Skeletal muscle tissue (tissue), 4 donors: ENCODE data around the gene SZRD1. TPM values are rescaled to one million over a fixed set of nuclear protein-coding genes. Genes with fewer than 3 reads are reported as not detected.
A peak's percentile ranks its signal among the peaks of the same experiment; 100 is the strongest.

Source experiments
- H3K27ac ChIP-seq: one replicate; pipeline ENCODE4 v1.7.0; 2013; ENCODE audit warnings: mild to moderate bottlenecking, low read depth, low read length, inconsistent platforms
- H3K27me3 ChIP-seq, 3 donors: one replicate each; pipeline ENCODE4 v1.7.0; 2013; ENCODE audit warnings: low read length in 3 of 3; ENCODE audit not compliant: control insufficient read depth in 3 of 3, insufficient read depth in 3 of 3
- H3K36me3 ChIP-seq, 3 donors: one replicate each; pipeline ENCODE4 v1.7.0; 2013; ENCODE audit warnings: low read length in 3 of 3; ENCODE audit not compliant: control insufficient read depth in 3 of 3, insufficient read depth in 3 of 3
- H3K4me1 ChIP-seq, 3 donors: one replicate each; pipeline ENCODE4 v1.7.0; 2013; ENCODE audit warnings: low read length in 3 of 3, mild to moderate bottlenecking in 3 of 3; ENCODE audit not compliant: control insufficient read depth in 3 of 3, insufficient read depth in 3 of 3
- H3K4me3 ChIP-seq, 3 donors: one replicate each; pipeline ENCODE4 v1.7.0; 2013; ENCODE audit warnings: low read length in 3 of 3
- H3K9ac ChIP-seq, 3 donors: one replicate each; pipeline ENCODE4 v1.7.0; 2013; ENCODE audit warnings: low read length in 3 of 3, mild to moderate bottlenecking in 3 of 3, moderate library complexity in 2 of 3, low read depth in 1 of 3
- H3K9me3 ChIP-seq, 3 donors: one replicate each; pipeline ENCODE4 v1.7.0; 2013; ENCODE audit warnings: low read length in 3 of 3; ENCODE audit not compliant: control insufficient read depth in 3 of 3
- total RNA-seq: library from RNA; depleted of rRNA; stranded (reverse); fragments of >200 nt; gene quantifications from one replicate; pipeline ENCODE4 v1.2.3, GENCODE V29; 2014
- donor health status: Osteomylitis.

Gene SZRD1
- total RNA-seq, 1 donor from 2014 or later = 13.0 TPM

DNA sequence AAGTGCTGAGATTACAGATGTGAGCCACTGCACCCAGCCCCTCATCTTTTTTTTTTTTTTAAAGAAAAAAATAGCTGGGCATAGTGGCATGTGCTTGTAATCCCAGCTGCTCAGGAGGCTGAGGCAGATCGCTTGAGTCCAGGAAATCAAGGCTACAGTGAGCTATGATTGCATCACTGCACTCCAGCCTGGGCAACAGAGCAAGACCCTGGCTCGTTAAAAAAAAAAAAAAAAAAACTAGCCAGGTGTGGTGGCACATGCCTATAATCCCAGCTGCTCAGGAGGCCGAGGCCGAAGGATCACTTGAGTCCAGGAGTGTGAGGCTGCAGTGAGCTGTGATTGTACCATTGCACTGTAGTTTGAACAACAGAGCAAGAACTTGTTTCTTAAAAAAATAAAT is 13.8 kb downstream of the SZRD1 start:
- Histone ChIP-seq H3K4me3 (no peak overlapping the region), H3K9ac (no peak overlapping the region), H3K36me3 (peaks cover 0 to 4% (median 0%) of the 10 kb centered on the region in 3 donors), H3K27me3 (no peaks in the 10 kb centered on the region), H3K4me1 (peaks cover 34 to 48% (median 45%) of the 10 kb centered on the region in 3 donors), H3K27ac (no peak overlapping the region), H3K9me3 (no peaks in the 10 kb centered on the region)

DNA sequence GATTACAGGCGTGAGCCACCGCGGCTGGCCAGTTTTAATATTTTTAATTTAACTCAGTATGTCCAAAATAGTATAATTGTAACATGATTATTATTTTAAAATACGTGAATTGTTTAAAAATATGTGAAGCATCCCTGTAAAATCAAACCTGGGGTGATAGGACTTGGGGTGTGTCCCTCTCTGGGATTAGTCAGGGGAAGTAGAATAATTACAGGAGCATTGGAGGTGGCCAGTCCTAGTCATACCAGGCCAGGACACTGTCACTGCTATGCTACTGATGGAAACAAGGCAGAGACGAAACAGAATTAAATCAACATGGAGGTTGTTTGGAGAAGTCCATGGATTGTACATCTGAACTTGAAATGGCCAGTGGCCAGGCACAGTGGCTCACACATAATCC is 16.8 kb downstream of the SZRD1 start:
- Histone ChIP-seq H3K36me3 (no peaks in the 10 kb centered on the region), H3K9ac (peak overlapping the region in 1 of 3 donors; percentile 3), H3K4me3 (no peak overlapping the region), H3K4me1 (peaks cover 39 to 47% (median 42%) of the 10 kb centered on the region in 3 donors), H3K27me3 (no peaks in the 10 kb centered on the region), H3K9me3 (no peaks in the 10 kb centered on the region), H3K27ac (no peak overlapping the region)

DNA sequence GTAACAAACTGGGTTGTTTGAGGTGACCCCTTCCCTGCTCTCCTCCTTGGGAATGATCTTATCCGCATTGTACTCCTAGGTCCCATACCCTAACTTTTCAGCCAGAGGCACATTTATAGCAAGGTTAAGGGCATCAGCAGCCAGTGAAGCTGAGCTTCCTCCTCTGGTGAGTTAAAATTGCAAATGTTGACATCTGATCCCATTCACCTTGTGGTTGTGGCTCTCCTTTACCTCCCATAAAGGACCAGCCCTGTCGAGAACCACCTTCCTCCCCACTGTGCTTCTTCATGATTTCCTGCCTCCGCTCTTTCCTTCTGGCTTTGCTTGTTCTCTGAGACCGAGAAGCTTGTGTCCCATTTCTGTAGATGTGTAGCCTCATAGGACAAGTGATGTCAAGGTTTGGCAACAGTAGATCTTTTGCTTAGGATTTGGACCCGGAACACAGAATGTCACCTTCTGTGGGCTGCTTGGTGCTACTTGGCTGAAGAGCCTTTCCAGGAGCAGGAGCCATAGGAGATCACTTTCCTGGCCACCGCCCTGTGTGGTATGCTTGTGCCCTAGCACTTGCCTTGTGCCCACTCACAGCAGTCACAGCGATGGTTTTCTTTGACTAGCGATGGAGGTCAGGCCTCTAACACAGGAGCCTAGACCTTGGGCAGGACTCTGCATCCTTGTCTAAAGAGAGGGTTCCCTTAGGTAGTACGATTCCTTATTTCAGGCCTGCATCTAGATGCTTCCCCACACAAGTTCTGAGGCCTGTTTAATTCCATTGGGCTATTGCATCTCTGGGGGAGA is 18.8 kb downstream of the SZRD1 start:
- Histone ChIP-seq H3K9ac (peak overlapping the region in 1 of 3 donors; percentile 24), H3K4me3 (peak overlapping the region; percentile 0 to 79 (median 19)), H3K27ac (peak overlapping the region; percentile 78), H3K27me3 (no peaks in the 10 kb centered on the region), H3K36me3 (no peaks in the 10 kb centered on the region), H3K9me3 (no peaks in the 10 kb centered on the region), H3K4me1 (peaks cover 47 to 56% (median 49%) of the 10 kb centered on the region in 3 donors)

DNA sequence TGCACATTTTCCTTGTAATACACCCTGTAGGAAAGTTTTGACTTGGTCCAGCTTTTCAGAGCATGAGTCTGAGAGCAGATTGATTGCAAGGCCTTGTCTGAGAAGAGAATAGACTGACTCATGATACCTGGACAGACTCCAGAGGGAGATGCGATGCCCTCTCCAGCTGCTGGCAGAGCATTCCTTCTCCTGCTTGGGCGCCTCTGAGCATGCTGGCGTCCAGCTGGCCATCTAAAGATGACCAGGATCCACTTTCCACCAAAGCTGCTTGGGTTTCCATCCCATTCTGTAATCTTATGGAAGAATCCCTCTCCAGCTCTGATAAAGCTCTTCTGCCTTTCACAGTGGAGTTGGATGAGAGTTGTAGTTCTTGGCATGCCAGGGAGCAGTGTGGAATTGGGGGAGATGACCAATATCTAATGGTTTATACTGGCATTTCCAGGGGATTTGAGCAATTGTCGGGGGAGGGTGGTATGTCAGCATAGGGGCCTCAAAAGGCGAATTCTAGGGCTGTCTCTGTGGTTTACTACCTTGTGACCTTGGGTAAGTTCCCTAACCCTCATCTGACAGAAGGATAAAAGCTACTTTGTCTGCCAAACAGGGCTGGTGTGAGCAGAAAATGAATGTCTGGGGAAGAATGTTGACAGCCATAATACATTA is 19.5 kb downstream of the SZRD1 start:
- H3K4me1 ChIP-seq = peaks cover 55 to 63% (median 56%) of the 10 kb centered on the region in 3 donors
- peak overlapping the region; percentile 61 to 79 (median 76) for H3K4me3 ChIP-seq
- H3K9me3 ChIP-seq = no peaks in the 10 kb centered on the region
- H3K27me3 ChIP-seq = no peaks in the 10 kb centered on the region
- H3K36me3 ChIP-seq = no peaks in the 10 kb centered on the region
- peak overlapping the region in 2 of 3 donors; percentile 8 to 54 for H3K9ac ChIP-seq
- H3K27ac ChIP-seq = peak overlapping the region; percentile 78

DNA sequence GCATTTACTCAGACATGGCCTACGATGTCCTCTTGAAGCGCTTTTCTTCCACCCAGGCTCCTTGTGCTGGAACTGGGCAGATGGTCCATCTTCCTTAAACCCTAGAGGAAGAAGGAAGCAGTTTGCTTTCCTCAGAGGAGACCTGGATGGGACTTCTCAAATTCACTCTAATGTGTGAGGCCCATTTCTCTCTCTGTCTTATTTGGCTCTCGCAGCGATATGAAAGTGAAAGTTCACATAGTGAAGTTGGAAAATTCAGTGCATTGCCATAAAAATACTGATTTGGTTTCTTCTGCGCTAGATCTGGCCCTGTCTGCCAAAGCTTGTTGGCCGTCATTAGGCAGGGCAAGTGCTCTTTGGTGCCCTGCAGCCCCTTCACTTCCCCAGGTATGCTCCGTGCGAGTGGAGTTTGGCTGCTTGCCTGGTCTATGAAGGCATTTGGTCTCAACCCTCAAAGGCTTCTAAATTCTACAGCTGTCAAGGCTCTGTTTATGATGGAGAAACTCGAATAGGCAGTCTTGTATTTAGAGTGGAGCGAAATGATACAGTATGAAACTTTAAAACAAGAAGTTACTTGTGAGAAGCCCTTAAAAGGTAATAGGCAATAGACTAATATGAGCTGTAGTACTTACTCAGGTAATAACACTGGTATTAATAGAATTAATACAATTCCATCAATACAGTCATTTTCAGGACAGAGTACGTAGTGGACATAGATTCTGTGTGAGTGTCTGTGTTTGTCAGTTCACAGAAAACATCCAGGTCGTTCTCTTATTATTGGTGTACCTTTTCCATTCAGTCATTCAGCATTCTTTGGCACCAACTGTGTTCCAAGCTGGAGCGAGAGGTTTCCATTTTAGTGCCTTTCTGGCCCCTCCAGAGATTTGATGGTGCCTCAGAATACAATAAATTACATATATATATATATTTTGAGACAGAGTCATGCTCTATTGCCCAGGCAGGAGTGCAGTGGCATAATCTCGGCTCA is 20.5 kb downstream of the SZRD1 start:
- no peaks in the 10 kb centered on the region for H3K27me3 ChIP-seq
- no peaks in the 10 kb centered on the region for H3K36me3 ChIP-seq
- peak overlapping the region; percentile 78 for H3K27ac ChIP-seq
- H3K4me3 ChIP-seq = peak overlapping the region; percentile 61 to 79 (median 76)
- peaks cover 64 to 72% (median 65%) of the 10 kb centered on the region in 3 donors for H3K4me1 ChIP-seq
- peak overlapping the region; percentile 8 to 74 (median 54) for H3K9ac ChIP-seq
- no peaks in the 10 kb centered on the region for H3K9me3 ChIP-seq

DNA sequence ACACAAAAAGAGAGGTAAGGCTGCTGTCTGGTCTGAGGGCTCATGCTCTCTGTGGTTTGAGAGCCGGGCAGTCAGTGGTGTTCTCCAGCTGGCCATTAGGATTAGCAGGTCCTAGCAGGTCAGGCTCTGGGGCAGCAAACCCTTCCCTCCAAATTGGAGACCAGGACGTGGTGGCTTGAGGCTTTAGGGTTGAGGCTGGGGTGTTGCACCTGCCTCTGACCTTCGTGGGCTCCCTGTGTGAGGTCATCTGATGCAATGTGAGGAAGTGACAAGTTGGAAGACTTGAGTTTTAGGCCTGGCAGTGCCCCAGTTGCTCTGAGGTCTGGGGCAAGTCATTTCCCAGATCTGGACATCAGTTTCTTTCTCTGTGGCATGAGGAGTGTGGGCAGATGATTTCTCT is 24.4 kb downstream of the SZRD1 start:
- peak overlapping the region in 2 of 3 donors; percentile 19 to 40 for H3K4me3 ChIP-seq
- H3K9me3 ChIP-seq = no peaks in the 10 kb centered on the region
- H3K9ac ChIP-seq = peak overlapping the region in 2 of 3 donors; percentile 30 to 60
- H3K4me1 ChIP-seq = peaks cover 62 to 68% (median 65%) of the 10 kb centered on the region in 3 donors
- H3K27ac ChIP-seq = peak overlapping the region; percentile 61
- H3K27me3 ChIP-seq = no peaks in the 10 kb centered on the region
- H3K36me3 ChIP-seq = peaks cover 20 to 23% (median 22%) of the 10 kb centered on the region in 3 donors

DNA sequence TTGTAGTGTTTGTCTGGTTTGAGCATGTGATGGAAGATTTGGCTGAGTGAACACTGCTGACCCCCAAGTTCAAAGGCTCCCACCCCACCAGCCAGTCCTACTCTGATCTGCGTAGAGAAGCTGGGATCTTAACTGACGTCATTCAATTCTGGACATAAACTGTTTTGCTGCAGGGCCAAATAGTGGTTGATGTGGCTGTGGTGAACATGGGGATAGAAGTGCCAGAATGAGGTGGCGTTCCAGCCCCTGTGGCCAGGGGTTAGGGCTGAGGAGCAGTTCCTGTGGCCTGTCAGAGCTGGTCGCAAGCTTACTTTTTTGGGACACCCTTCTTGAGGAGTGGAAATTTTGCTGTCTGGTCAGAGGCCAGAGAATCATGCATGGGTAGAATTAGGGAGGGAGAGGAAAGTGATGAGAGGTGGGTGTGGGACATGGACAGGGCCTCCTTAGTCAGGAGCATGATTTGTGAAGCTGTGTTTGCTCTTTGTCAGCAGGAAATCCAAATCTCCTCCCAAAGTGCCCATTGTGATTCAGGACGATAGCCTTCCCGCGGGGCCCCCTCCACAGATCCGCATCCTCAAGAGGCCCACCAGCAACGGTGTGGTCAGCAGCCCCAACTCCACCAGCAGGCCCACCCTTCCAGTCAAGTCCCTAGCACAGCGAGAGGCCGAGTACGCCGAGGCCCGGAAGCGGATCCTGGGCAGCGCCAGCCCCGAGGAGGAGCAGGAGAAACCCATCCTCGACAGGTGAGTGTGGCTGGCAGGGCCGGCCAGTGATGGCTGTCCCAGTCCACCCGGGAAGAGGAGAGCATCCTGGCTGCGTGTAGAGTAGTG is 25.9 kb downstream of the SZRD1 start:
- Histone ChIP-seq H3K9me3 (no peaks in the 10 kb centered on the region), H3K27ac (peak overlapping the region; percentile 61), H3K4me1 (peaks cover 53 to 61% (median 57%) of the 10 kb centered on the region in 3 donors), H3K4me3 (peak overlapping the region; percentile 13 to 49 (median 38)), H3K36me3 (peaks cover 23 to 27% (median 24%) of the 10 kb centered on the region in 3 donors), H3K27me3 (no peaks in the 10 kb centered on the region), H3K9ac (peak overlapping the region in 2 of 3 donors; percentile 39 to 60)

DNA sequence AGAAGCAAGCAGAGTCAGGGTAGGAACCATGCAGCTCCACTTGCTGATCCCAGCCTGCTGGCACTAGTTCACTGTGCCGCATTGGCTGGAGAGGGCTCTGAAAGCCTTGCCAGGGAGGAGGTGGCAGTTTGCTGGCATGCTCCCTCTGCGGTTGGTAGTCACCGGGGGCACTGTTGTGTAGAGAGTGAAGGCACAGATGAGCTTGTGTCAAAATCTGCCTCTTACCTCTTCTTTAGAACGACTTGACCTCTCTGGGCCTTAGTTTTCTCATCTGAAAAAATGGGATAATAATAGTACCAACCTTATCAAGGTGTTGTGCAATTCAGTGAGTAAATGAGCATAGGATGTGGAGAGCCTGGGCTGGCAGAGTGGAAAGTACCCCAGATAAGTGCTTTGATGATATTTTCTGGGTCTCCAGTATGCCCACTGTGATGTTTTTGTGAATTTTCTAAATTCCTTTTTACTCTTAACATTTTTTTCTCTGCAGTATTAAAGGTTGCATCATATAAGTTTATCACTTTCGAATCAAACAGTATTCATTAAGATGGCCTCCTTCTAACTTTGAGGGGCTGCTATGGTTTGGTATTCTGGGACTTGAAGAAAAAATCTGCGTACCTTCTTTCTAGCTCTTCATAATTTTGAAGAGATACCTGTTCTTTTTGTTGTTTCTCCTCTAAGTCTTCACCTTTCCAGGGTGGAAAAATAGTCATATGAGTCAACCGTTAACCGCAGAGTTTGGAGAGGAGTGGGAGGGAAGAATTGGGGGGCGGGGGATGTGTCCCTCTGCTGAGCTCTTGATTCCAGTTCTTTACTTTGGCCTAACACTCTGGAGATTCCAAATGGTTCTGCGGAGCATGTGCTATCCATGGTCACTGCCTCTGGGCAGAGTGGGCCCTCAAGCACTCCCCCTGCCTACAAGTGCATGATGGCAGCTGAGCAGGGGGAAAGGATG is 26.8 kb downstream of the SZRD1 start:
- no peak overlapping the region for H3K27ac ChIP-seq
- peak overlapping the region in 2 of 3 donors; percentile 38 to 49 for H3K4me3 ChIP-seq
- H3K9ac ChIP-seq = peak overlapping the region in 1 of 3 donors; percentile 60
- peaks cover 49 to 61% (median 54%) of the 10 kb centered on the region in 3 donors for H3K4me1 ChIP-seq
- no peaks in the 10 kb centered on the region for H3K27me3 ChIP-seq
- peaks cover 24 to 31% (median 25%) of the 10 kb centered on the region in 3 donors for H3K36me3 ChIP-seq
- no peaks in the 10 kb centered on the region for H3K9me3 ChIP-seq
